Cardiac fibroblast (primary cell): Measurements from ENCODE around the gene IGFLR1.

ENCODE experiments used
- DNase-seq, 2 donors: peaks; one replicate each; pipeline versions ENCODE4 v3.0.0 to v3.0.0-alpha.2; 2010; ENCODE audit warnings: low read depth in 2 of 2
- H3K4me3 ChIP-seq, 2 donors: replicated peaks in 1 of 2; 1 replicate in 1 of 2; 2 replicates in 1 of 2; pipeline ENCODE4 v1.5.1; 2011; ENCODE audit warnings: low read depth in 2 of 2, low read length in 2 of 2, mild to moderate bottlenecking in 2 of 2, moderate library complexity in 1 of 2
- TF ChIP-seq, protein P1 (sequence below): IDR thresholded peaks from one replicate; pipeline ENCODE4 v1.5.1; 2011; ENCODE audit warnings: low read depth, mild to moderate bottlenecking, low read length, inconsistent platforms

Gene IGFLR1

GRCh38 chr19:35742121-35742724 lies at the start of gene IGFLR1:
Gene IGFLR1 (minus strand): TSS chr19:35742452. CDS start chr19:35741180, 1,272 bp downstream.
- no peak for DNase-seq
- no peak within 1 kb of the TSS for H3K4me3 ChIP-seq
- TF ChIP-seq, protein P1, sequence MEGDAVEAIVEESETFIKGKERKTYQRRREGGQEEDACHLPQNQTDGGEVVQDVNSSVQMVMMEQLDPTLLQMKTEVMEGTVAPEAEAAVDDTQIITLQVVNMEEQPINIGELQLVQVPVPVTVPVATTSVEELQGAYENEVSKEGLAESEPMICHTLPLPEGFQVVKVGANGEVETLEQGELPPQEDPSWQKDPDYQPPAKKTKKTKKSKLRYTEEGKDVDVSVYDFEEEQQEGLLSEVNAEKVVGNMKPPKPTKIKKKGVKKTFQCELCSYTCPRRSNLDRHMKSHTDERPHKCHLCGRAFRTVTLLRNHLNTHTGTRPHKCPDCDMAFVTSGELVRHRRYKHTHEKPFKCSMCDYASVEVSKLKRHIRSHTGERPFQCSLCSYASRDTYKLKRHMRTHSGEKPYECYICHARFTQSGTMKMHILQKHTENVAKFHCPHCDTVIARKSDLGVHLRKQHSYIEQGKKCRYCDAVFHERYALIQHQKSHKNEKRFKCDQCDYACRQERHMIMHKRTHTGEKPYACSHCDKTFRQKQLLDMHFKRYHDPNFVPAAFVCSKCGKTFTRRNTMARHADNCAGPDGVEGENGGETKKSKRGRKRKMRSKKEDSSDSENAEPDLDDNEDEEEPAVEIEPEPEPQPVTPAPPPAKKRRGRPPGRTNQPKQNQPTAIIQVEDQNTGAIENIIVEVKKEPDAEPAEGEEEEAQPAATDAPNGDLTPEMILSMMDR, result no peak

DNA sequence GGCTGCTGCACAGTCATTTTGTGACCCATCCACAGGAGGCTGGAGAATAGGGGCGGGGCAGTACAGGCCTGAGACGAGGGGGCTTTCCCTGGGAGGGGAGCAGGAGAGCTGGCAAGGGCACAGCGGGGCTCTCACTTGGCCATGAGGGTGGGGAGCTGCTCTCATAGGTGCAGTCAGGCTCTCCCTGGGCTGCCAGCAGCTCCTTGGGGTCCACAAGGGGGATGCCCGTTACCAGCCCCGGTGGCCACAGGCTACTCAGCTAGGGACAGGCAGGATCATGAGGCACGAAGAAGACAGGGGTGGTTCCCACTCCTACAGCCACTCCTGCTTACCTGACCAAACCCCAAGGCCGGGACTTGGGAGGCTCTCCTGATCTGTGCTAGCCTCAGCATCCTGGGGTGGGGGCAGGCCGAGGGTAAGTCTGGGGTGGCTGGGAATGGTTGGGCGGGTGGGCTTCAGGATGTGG lies 49.6 kb upstream of the IGFLR1 start:
- no peak for DNase-seq
- H3K4me3 ChIP-seq, result no peak overlapping the region
- TF ChIP-seq, protein P1, result no peak

GRCh38 chr19:35790981-35791813 lies 48.9 kb upstream of the IGFLR1 start:
- no peak for DNase-seq
- TF ChIP-seq, protein P1, result no peak

GRCh38 chr19:35789978-35790944 lies 48.0 kb upstream of the IGFLR1 start:
- no peak overlapping the region for H3K4me3 ChIP-seq
- TF ChIP-seq, protein P1, result no peak
- DNase-seq, result no peak

More at GRCh38 chr19:35790981-35791813, 48.9 kb upstream of the IGFLR1 start:
- H3K4me3 ChIP-seq, result no peak overlapping the region

GRCh38 chr19:35789195-35789977 lies 47.1 kb upstream of the IGFLR1 start:
- no peak for DNase-seq
- no peak overlapping the region for H3K4me3 ChIP-seq
- TF ChIP-seq, protein P1, result no peak
